ENCODE measurements around the gene LRIG1.

The LRIG1 gene

DNA sequence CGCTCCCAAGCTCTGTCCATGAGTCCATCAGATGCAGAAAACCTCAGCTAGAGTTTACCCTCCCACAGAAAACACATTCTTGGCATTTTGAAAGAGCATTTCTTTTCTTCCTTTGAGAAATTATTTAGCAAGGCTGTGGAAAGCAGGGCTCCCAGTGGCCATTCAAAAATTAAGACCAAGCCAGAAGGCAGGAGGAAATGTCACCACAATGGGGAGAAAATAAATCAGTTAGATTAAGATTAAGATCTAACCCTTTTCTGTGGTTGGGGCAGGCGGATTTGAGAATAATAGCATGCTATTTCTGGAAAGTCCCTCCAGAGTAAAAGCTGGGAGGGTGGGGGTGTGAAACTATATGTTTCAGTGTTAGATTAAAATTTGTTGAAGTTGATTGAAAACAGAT is 20.2 kb downstream of the LRIG1 start:
- TF ChIP-seq, protein P1, sequence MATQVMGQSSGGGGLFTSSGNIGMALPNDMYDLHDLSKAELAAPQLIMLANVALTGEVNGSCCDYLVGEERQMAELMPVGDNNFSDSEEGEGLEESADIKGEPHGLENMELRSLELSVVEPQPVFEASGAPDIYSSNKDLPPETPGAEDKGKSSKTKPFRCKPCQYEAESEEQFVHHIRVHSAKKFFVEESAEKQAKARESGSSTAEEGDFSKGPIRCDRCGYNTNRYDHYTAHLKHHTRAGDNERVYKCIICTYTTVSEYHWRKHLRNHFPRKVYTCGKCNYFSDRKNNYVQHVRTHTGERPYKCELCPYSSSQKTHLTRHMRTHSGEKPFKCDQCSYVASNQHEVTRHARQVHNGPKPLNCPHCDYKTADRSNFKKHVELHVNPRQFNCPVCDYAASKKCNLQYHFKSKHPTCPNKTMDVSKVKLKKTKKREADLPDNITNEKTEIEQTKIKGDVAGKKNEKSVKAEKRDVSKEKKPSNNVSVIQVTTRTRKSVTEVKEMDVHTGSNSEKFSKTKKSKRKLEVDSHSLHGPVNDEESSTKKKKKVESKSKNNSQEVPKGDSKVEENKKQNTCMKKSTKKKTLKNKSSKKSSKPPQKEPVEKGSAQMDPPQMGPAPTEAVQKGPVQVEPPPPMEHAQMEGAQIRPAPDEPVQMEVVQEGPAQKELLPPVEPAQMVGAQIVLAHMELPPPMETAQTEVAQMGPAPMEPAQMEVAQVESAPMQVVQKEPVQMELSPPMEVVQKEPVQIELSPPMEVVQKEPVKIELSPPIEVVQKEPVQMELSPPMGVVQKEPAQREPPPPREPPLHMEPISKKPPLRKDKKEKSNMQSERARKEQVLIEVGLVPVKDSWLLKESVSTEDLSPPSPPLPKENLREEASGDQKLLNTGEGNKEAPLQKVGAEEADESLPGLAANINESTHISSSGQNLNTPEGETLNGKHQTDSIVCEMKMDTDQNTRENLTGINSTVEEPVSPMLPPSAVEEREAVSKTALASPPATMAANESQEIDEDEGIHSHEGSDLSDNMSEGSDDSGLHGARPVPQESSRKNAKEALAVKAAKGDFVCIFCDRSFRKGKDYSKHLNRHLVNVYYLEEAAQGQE (IDR thresholded peaks at IDR 0.05; ENCODE audit: insufficient read depth in 1 of 2, low read depth in 2 of 2, low read length in 2 of 2): no peak
- TF ChIP-seq TAF1 (IDR thresholded peaks at IDR 0.05; ENCODE audit: borderline replicate concordance, insufficient read depth, low read length): no peak
- no peak for TF ChIP-seq SIN3A (IDR thresholded peaks at IDR 0.05; ENCODE audit: borderline replicate concordance, insufficient read depth, low read length)
- TF ChIP-seq FOXP2 (optimal IDR thresholded peaks at IDR 0.05; ENCODE audit: borderline replicate concordance, extremely low read depth, extremely low read length, insufficient read depth): no peak
- no peak for TF ChIP-seq POLR2AphosphoS5 (IDR thresholded peaks at IDR 0.05; ENCODE audit: low read depth, low read length)

DNA sequence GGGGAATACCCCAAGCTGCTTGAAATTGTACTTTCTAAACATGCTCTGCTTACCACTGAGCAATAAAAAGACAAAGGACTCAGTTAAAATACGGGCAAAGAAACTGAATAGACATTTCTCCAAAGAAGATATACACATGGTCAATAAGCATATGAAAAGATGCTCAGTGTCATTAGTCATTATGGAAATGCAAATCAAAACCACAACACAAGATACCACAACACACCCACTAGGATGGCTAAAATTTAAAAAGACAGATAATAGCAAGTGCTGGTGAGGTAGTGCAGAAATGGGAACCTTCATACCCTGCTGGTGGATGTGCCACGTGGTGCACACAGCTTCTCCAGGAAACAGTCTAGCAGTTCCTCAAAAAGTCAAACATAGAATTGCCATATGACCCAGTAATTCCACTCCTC is 21.3 kb downstream of the LRIG1 start:
- TF ChIP-seq FOXP2 (optimal IDR thresholded peaks at IDR 0.05; ENCODE audit: borderline replicate concordance, extremely low read depth, extremely low read length, insufficient read depth): no peak
- no peak for TF ChIP-seq POLR2AphosphoS5 (IDR thresholded peaks at IDR 0.05; ENCODE audit: low read depth, low read length)
- no peak for TF ChIP-seq SIN3A (IDR thresholded peaks at IDR 0.05; ENCODE audit: borderline replicate concordance, insufficient read depth, low read length)
- no peak for TF ChIP-seq TAF1 (IDR thresholded peaks at IDR 0.05; ENCODE audit: borderline replicate concordance, insufficient read depth, low read length)
- TF ChIP-seq, protein P1 (IDR thresholded peaks at IDR 0.05; ENCODE audit: insufficient read depth in 1 of 2, low read depth in 2 of 2, low read length in 2 of 2): no peak

DNA sequence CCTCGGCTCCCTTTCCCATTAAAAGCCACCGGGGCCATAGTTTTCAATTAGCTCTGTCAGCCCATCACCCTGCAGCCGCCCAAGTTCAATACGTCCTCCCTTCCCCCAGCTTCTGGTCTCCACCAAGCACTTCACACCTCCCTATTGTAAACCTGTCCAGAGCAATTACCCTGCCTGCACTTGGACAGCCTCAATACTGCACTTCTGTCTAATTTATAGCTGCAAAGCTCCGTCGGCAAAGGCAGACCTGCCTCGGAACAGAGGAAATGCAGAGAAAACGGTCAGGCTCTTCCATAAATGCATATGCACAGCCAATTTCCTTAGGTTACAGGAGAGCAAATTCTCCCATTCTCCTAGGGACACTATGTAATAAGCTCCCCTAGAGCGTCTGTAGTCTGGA is 21.9 kb downstream of the LRIG1 start:
- TF ChIP-seq FOXP2 (optimal IDR thresholded peaks at IDR 0.05; ENCODE audit: borderline replicate concordance, extremely low read depth, extremely low read length, insufficient read depth): no peak
- TF ChIP-seq TAF1 (IDR thresholded peaks at IDR 0.05; ENCODE audit: borderline replicate concordance, insufficient read depth, low read length): no peak
- TF ChIP-seq, protein P1 (IDR thresholded peaks at IDR 0.05; ENCODE audit: insufficient read depth in 1 of 2, low read depth in 2 of 2, low read length in 2 of 2): no peak
- TF ChIP-seq SIN3A (IDR thresholded peaks at IDR 0.05; ENCODE audit: borderline replicate concordance, insufficient read depth, low read length): no peak

DNA sequence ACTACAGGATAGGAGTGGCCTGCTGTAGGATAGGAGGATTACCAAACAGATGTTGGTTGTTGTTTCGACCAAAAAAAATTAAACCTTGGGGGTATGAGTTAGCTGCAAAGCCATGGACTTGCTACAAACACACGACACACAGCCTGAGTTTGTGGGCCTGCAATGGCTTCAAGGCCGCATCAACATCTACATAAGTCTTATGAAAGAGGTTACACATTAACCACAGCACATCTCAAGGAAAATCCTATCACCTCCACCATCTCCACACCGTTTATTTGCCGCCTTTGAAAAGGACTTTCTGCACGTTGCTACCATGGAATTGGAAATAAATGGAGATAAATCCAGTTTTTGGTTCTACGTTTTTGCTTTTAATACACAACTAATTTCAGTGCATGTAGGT is 23.0 kb downstream of the LRIG1 start:
- TF ChIP-seq POLR2AphosphoS5 (IDR thresholded peaks at IDR 0.05; ENCODE audit: low read depth, low read length): no peak
- TF ChIP-seq, protein P1 (IDR thresholded peaks at IDR 0.05; ENCODE audit: insufficient read depth in 1 of 2, low read depth in 2 of 2, low read length in 2 of 2): no peak
- TF ChIP-seq FOXP2 (optimal IDR thresholded peaks at IDR 0.05; ENCODE audit: borderline replicate concordance, extremely low read depth, extremely low read length, insufficient read depth): no peak
- no peak for TF ChIP-seq SIN3A (IDR thresholded peaks at IDR 0.05; ENCODE audit: borderline replicate concordance, insufficient read depth, low read length)
- TF ChIP-seq TAF1 (IDR thresholded peaks at IDR 0.05; ENCODE audit: borderline replicate concordance, insufficient read depth, low read length): no peak

DNA sequence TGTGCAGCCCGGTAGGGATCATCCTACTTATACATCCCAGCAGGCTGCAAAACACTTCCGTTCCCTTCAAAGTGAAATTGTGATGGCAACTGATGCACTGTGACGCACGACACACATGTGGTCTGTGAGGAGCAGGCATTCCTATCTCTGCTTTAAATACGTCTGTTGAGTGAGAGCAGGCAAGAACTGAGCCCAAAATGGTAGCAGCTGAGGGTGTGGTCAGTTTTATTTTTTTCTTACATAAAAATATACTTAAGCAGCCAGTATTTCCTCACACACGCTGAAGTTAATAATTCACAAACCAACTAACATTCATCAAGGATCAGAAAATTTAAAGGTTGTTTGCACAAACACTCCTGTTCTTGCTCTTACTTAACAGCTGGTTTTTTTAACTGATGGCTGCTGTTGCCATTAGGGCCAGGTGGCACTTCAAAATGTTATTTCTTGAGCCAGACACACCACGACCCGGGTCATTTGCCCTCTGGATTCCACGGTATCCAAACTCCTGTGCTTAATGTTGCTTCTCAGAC is 23.9 kb downstream of the LRIG1 start:
- no peak for TF ChIP-seq TAF1 (IDR thresholded peaks at IDR 0.05; ENCODE audit: borderline replicate concordance, insufficient read depth, low read length)
- no peak for TF ChIP-seq FOXP2 (optimal IDR thresholded peaks at IDR 0.05; ENCODE audit: borderline replicate concordance, extremely low read depth, extremely low read length, insufficient read depth)
- TF ChIP-seq SIN3A (IDR thresholded peaks at IDR 0.05; ENCODE audit: borderline replicate concordance, insufficient read depth, low read length): no peak
- TF ChIP-seq, protein P1 (IDR thresholded peaks at IDR 0.05; ENCODE audit: insufficient read depth in 1 of 2, low read depth in 2 of 2, low read length in 2 of 2): no peak
- TF ChIP-seq POLR2AphosphoS5 (IDR thresholded peaks at IDR 0.05; ENCODE audit: low read depth, low read length): no peak

Measured in PFSK-1 (cell line).